Activated effector memory CD4-positive, alpha-beta T cell treated with anti-CD3 and anti-CD28 coated beads, Interleukin-2, amount 50 U/mL, for 16 hours (primary cell): ENCODE data around the gene PRAMEF18.
"Not testable (repeated sequence)": the region's sequence is repeated elsewhere in the genome, so short reads cannot be mapped to it uniquely, and the experiment has no call there.

Experiments used
- DNase-seq: peaks from one replicate; pipeline ENCODE4 v3.0.0-alpha.2; 2020

Gene PRAMEF18

GRCh38 chr1:13225675-13226204 lies at the start of gene PRAMEF18:
Gene PRAMEF18, minus strand, starts transcription at chr1:13226154. Its CDS starts 48 bp downstream, at chr1:13226106.
- not testable (repeated sequence) for DNase-seq

- DNase-seq: not testable (repeated sequence)
Observed at GRCh38 chr1:13265124-13265523, 39.2 kb upstream of the PRAMEF18 start.

GRCh38 chr1:13253898-13254297 lies 27.9 kb upstream of the PRAMEF18 start, which contains the start of gene PRAMEF5:
Gene PRAMEF5, plus strand, starts transcription at chr1:13254198. Its CDS starts 5,071 bp downstream, at chr1:13259269.
- DNase-seq: not testable (repeated sequence)

GRCh38 chr1:13247122-13247521 lies 21.2 kb upstream of the PRAMEF18 start:
- DNase-seq: peak; percentile 50

- DNase-seq: peak; percentile 51
Observed at GRCh38 chr1:13246554-13246871, 20.6 kb upstream of the PRAMEF18 start.

GRCh38 chr1:13245841-13246553 lies 20.0 kb upstream of the PRAMEF18 start:
- peak; percentile 63 for DNase-seq

GRCh38 chr1:13243536-13244263 lies 17.7 kb upstream of the PRAMEF18 start:
- DNase-seq: not testable (repeated sequence)

- not testable (repeated sequence) for DNase-seq
Observed at GRCh38 chr1:13239633-13240032, 13.7 kb upstream of the PRAMEF18 start.

- not testable (repeated sequence) for DNase-seq
Observed at GRCh38 chr1:13237572-13237971, 11.6 kb upstream of the PRAMEF18 start.

- not testable (repeated sequence) for DNase-seq
Observed at GRCh38 chr1:13234057-13234456, 8.1 kb upstream of the PRAMEF18 start.

- DNase-seq: not testable (repeated sequence)
Observed at GRCh38 chr1:13232056-13232455, 6.1 kb upstream of the PRAMEF18 start.

GRCh38 chr1:13231061-13231750 lies 5.3 kb upstream of the PRAMEF18 start:
- not testable (repeated sequence) for DNase-seq

GRCh38 chr1:13230601-13231000 lies 4.6 kb upstream of the PRAMEF18 start:
- DNase-seq: peak; percentile 57

GRCh38 chr1:13230096-13230495 lies 4.1 kb upstream of the PRAMEF18 start:
- not testable (repeated sequence) for DNase-seq

GRCh38 chr1:13228343-13228781 lies 2.4 kb upstream of the PRAMEF18 start:
- peak; percentile 77 for DNase-seq

- DNase-seq: peak; percentile 57
Observed at GRCh38 chr1:13227271-13228055, 1.5 kb upstream of the PRAMEF18 start.

- no peak for DNase-seq
Observed at GRCh38 chr1:13224480-13225060, 1.4 kb downstream of the PRAMEF18 start.

- not testable (repeated sequence) for DNase-seq
Observed at GRCh38 chr1:13222788-13223187, 3.2 kb downstream of the PRAMEF18 start.

- DNase-seq: not testable (repeated sequence)
Observed at GRCh38 chr1:13219203-13219602, 6.8 kb downstream of the PRAMEF18 start.

GRCh38 chr1:13216619-13217018 lies 9.3 kb downstream of the PRAMEF18 start:
- DNase-seq: not testable (repeated sequence)

GRCh38 chr1:13208712-13209111 lies 17.2 kb downstream of the PRAMEF18 start:
- DNase-seq: not testable (repeated sequence)

GRCh38 chr1:13201309-13201708 lies 24.6 kb downstream of the PRAMEF18 start, which contains the start of gene PRAMEF13:
Gene PRAMEF13, minus strand, starts transcription at chr1:13201409. Its CDS starts 1,820 bp downstream, at chr1:13199589.
- DNase-seq: not testable (repeated sequence)
